HepG2 (cell line): ENCODE measurements around the gene EZH2. TPM values are rescaled to one million over a fixed set of nuclear protein-coding genes. Genes with fewer than 3 reads are reported as not detected.

Experiments used
- ATAC-seq: fragments of 200-7000 bp; cut with Tn5 transposase; 3 replicates; pipeline ENCODE4 v1.9.1; 2020; ENCODE audit warnings: mild to moderate bottlenecking, moderate library complexity
- BruUV-seq: library from RNA; stranded (reverse); fragments of 400-500 nt; replicated peaks from 2 replicates; lab custom pipeline; 2021; lab: Mats Ljungman, UMichigan
- CTCF ChIA-PET: fragments of 300-600 bp; formaldehyde crosslinking; extraction: SDS; loops from one replicate; lab custom pipeline; 2021; ENCODE audit warnings: low total read pairs, inconsistent platforms, low intra/inter-chr PET ratio; lab: Yijun Ruan, JAX
- POLR2A ChIA-PET: fragments of 350-600 bp; sonication (Branson Sonifier 250); formaldehyde crosslinking; loops from one replicate; lab custom pipeline; 2020; ENCODE audit warnings: antibody characterized with exemption, inconsistent platforms; lab: Yijun Ruan, JAX
- DNase-seq: peaks from one replicate; pipeline ENCODE4 v3.0.0-alpha.2; 2015; ENCODE audit warnings: low spot score
- FAIRE-seq: peaks from 3 replicates; lab custom pipeline; 2011; peaks lifted over from hg19 to GRCh38; lab: Jason Lieb, UNC
- H2AFZ ChIP-seq: one replicate; pipeline ENCODE4 v1.6.1; 2011; ENCODE audit warnings: low read length, inconsistent platforms
- H3K27ac ChIP-seq: fragments of 300-600 bp; 3 replicates; pipeline ENCODE4 v1.8.0; 2011; ENCODE audit warnings: mixed run types, mild to moderate bottlenecking, mixed read lengths, low read length, inconsistent platforms; ENCODE audit not compliant: insufficient read depth; ENCODE audit errors: extremely low read length
- H3K27me3 ChIP-seq, 2 experiments: fragments of 200-600 bp in 1 of 2; 2 replicates in 1 of 2; 3 replicates in 1 of 2; pipeline versions ENCODE4 v1.6.0 to v1.8.0; 2011; ENCODE audit warnings: low read length in 2 of 2, mild to moderate bottlenecking in 2 of 2, moderate library complexity in 2 of 2, inconsistent platforms in 1 of 2; ENCODE audit not compliant: insufficient read depth in 2 of 2, control insufficient read depth in 1 of 2
- H3K36me3 ChIP-seq, 2 experiments: fragments of 200-600 bp in 1 of 2; replicated peaks in 1 of 2; 2 replicates in 1 of 2; 3 replicates in 1 of 2; pipeline versions ENCODE4 v1.5.1 to v1.8.0; 2011; ENCODE audit warnings: low read length in 2 of 2, inconsistent platforms in 1 of 2; ENCODE audit not compliant: insufficient read depth in 2 of 2, control insufficient read depth in 1 of 2
- H3K4me1 ChIP-seq: 2 replicates; pipeline ENCODE4 v1.5.1; 2012; ENCODE audit warnings: low read length, inconsistent platforms; ENCODE audit not compliant: insufficient read depth
- H3K4me2 ChIP-seq: 2 replicates; pipeline ENCODE4 v1.6.0; 2011; ENCODE audit warnings: low read depth, low read length, inconsistent platforms
- H3K4me3 ChIP-seq, 3 experiments: fragments of 200-600 bp in 1 of 3; sonication (generic), shearing (Covaris generic) in 1 of 3; replicated peaks in 1 of 3; 2 replicates each; pipeline ENCODE4 v1.5.1; 2011 to 2016; ENCODE audit warnings: low read length in 3 of 3, inconsistent platforms in 2 of 3, low read depth in 2 of 3, mild to moderate bottlenecking in 2 of 3, control low read depth in 1 of 3, mixed read lengths in 1 of 3; ENCODE audit not compliant: insufficient read depth in 1 of 3
- H3K79me2 ChIP-seq: one replicate; pipeline ENCODE4 v1.6.1; 2011; ENCODE audit warnings: low read length, inconsistent platforms; ENCODE audit not compliant: insufficient read depth
- H3K9ac ChIP-seq: 2 replicates; pipeline ENCODE4 v1.6.0; 2011; ENCODE audit warnings: mild to moderate bottlenecking, low read depth, low read length, inconsistent platforms; ENCODE audit not compliant: insufficient read depth
- H3K9me3 ChIP-seq: 2 replicates; pipeline ENCODE4 v1.5.1; 2012; ENCODE audit warnings: mild to moderate bottlenecking, low read length
- H4K20me1 ChIP-seq: 2 replicates; pipeline ENCODE4 v1.6.0; 2011; ENCODE audit warnings: inconsistent platforms, mild to moderate bottlenecking, low read length, moderate library complexity; ENCODE audit not compliant: insufficient read depth
- HOXD1 ChIP-seq: sonication (generic); formaldehyde crosslinking; IDR thresholded peaks from 2 replicates; pipeline ENCODE4 v1.5.0; 2020; ENCODE audit warnings: missing genetic modification reagents
- IRF2 ChIP-seq: IDR thresholded peaks from 2 replicates; pipeline ENCODE4 v1.6.1; 2018; ENCODE audit warnings: missing genetic modification reagents, missing compliant biosample characterization
- KDM3A ChIP-seq: IDR thresholded peaks from 2 replicates; pipeline ENCODE4 v1.6.1; 2018; ENCODE audit warnings: low read depth, missing compliant biosample characterization
- POLR2AphosphoS2 ChIP-seq: IDR thresholded peaks from 2 replicates; pipeline ENCODE4 v1.6.1; 2011; ENCODE audit warnings: low read depth, low read length, improper control_type of control experiment
- POLR2AphosphoS5 ChIP-seq: IDR thresholded peaks from 2 replicates; pipeline ENCODE4 v1.6.1; 2012; ENCODE audit warnings: low read depth, low read length
- RARA ChIP-seq: IDR thresholded peaks from 2 replicates; pipeline ENCODE4 v1.6.1; 2016; ENCODE audit warnings: missing genetic modification reagents, missing compliant biosample characterization
- RBFOX2 ChIP-seq: fragments of 200-400 bp; formaldehyde crosslinking; IDR thresholded peaks from 2 replicates; pipeline ENCODE4 v1.6.1; 2017; ENCODE audit warnings: low read depth, mild to moderate bottlenecking, low read length
- RBM22 ChIP-seq: fragments of 200-400 bp; formaldehyde crosslinking; optimal IDR thresholded peaks from 2 replicates; pipeline ENCODE3; 2017; ENCODE audit warnings: mild to moderate bottlenecking, low read length, moderate library complexity
- ZKSCAN8 ChIP-seq: IDR thresholded peaks from 2 replicates; pipeline ENCODE4 v1.6.1; 2016; ENCODE audit warnings: borderline replicate concordance, missing genetic modification reagents, missing compliant biosample characterization
- ZNF317 ChIP-seq: sonication (generic); formaldehyde crosslinking; IDR thresholded peaks from 2 replicates; pipeline ENCODE4 v1.5.0; 2020; ENCODE audit warnings: mild to moderate bottlenecking, missing genetic modification reagents
- ZNF431 ChIP-seq: sonication (generic); formaldehyde crosslinking; IDR thresholded peaks from 2 replicates; pipeline ENCODE4 v1.9.0; 2022; ENCODE audit warnings: missing genetic modification reagents, low read depth, mild to moderate bottlenecking, borderline replicate concordance
- ZNF572 ChIP-seq: sonication (generic); formaldehyde crosslinking; IDR thresholded peaks from 2 replicates; pipeline ENCODE4 v1.5.1; 2020; ENCODE audit warnings: mild to moderate bottlenecking, missing genetic modification reagents
- ZNF616 ChIP-seq: sonication (generic); formaldehyde crosslinking; IDR thresholded peaks from 2 replicates; pipeline ENCODE4 v1.5.0; 2020; ENCODE audit warnings: low read depth, mild to moderate bottlenecking, missing genetic modification reagents
- WGBS: methylation state at CpG from one replicate; pipeline ENCODE4 v1.1.6; 2017; ENCODE audit warnings: low lambda C conversion rate; 5-methylcytosine and 5-hydroxymethylcytosine counted together
- in situ Hi-C: cut with HindIII; loops from 2 replicates; pipeline ENCODE4 v1.10.0; 2017; ENCODE audit warnings: low pct_unique_long_range_greater_than_20kb; ENCODE audit not compliant: extremely low pct_ligation_motif_present
- intact Hi-C: fragments of 100-400 bp; cut with micrococcal nuclease; formaldehyde crosslinking; loops from one replicate; pipeline ENCODE4 v1.10.0; 2022; ENCODE audit not compliant: unreplicated experiment
- polyA plus RNA-seq, 8 experiments: library from polyadenylated mRNA; depleted of rRNA in 3 of 8; stranded (reverse) in 7 of 8; unstranded in 1 of 8; fragments of >200 nt; fragmentation: Illumina TruSeq in 4 of 8; extraction: Trizol in 4 of 8; gene quantifications; 2 replicates each; pipeline versions ENCODE4 v1.2.1 to v1.2.3, GENCODE V29; 2011 to 2016; ENCODE audit warnings: low read depth in 4 of 8, missing spikeins in 1 of 8, mixed read lengths in 1 of 8; ENCODE audit not compliant: insufficient read depth in 1 of 8
- total RNA-seq, 5 experiments: library from RNA; depleted of rRNA; stranded (reverse); fragments of >200 nt; fragmentation: Illumina TruSeq; extraction: Trizol; gene quantifications; 2 replicates each; pipeline ENCODE4 v1.2.3, GENCODE V29; 2016; ENCODE audit warnings: low read depth in 1 of 5
- TF ChIP-seq, protein P1 (sequence below): sonication (generic); formaldehyde crosslinking; conservative IDR thresholded peaks from 2 replicates; pipeline ENCODE4 v1.4.0; 2020; ENCODE audit warnings: missing genetic modification reagents

EZH2 gene
- total and polyA plus RNA-seq, 2 of the 13 experiments (the other 11 are each of a cell fraction or from before 2014, with no cell fraction given) = 26.0 to 34.3 TPM

DNA sequence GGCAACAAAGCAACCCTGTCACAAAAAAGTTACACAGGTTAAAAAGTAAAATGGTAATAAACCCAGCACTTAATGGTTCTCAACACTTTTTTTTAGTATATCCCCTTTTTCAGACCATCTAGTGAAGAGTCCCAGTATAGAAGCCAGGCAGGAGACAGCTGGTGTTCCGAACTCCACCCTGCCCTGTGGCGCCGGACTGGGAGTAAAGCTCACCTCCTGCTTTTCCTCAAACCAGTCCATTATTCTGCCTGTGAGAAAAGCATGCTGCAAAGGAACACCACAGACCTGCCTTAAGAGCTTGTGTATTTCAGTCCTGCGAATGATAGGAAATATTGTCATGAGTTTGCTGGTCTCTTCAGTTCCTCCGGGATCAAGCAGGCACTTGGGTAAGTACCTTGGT, 81.0 kb downstream of the EZH2 start:
- Histone ChIP-seq H3K36me3 (peaks cover 15 to 39% of the 10 kb centered on the region in 2 experiments), H3K4me1 (no peaks in the 10 kb centered on the region), H3K9me3 (no peaks in the 10 kb centered on the region), H3K79me2 (no peaks in the 10 kb centered on the region), H3K4me3 (no peak overlapping the region), H3K4me2 (no peak overlapping the region), H3K27ac (no peak overlapping the region), H3K27me3 (no peaks in the 10 kb centered on the region), H2AFZ (no peak overlapping the region), H4K20me1 (no peaks in the 10 kb centered on the region), H3K9ac (no peak overlapping the region)
- POLR2A ChIA-PET = no interaction called here
- no peak for TF ChIP-seq ZNF317
- TF ChIP-seq, protein P1, sequence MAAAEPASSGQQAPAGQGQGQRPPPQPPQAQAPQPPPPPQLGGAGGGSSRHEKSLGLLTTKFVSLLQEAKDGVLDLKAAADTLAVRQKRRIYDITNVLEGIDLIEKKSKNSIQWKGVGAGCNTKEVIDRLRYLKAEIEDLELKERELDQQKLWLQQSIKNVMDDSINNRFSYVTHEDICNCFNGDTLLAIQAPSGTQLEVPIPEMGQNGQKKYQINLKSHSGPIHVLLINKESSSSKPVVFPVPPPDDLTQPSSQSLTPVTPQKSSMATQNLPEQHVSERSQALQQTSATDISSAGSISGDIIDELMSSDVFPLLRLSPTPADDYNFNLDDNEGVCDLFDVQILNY (CRISPR knock-in tag) = no peak
- no peak for TF ChIP-seq ZKSCAN8 (CRISPR knock-in tag)
- no peak for TF ChIP-seq KDM3A
- TF ChIP-seq RARA (CRISPR knock-in tag) = no peak
- 0 out of 2 replicates have a peak, but pooled peaks have one; percentile 29 for TF ChIP-seq POLR2AphosphoS5
- no peak for DNase-seq
- intact Hi-C loops (no loop called here), in situ Hi-C loops (no loop called here)
- CTCF ChIA-PET = no interaction called here
- no peak for FAIRE-seq
- no TSS peak for BruUV-seq
- WGBS = 100% methylated on average over 5 of the region's 5 CpGs
- ATAC-seq = peak; percentile 14

DNA sequence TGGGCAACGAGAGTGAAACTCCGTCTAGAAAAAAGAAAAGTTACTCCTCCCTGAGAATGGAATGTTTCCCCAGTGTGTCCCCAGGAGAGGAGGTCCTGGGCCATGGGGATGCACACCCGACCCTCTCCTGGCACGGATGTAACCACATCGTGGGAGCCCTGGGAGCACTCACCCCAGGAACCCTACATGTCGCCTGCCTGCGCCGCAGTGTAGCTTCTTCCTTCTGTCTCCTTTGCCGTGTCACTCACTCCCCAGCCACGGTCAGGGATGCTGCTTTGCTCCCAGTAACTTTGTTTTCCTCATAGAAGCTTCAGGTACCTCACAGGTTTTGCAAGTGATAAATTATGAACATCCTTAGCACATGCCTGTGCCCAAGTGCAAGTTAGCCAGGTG, 82.0 kb downstream of the EZH2 start:
- TF ChIP-seq HOXD1 (no peak), RBM22 (peak; percentile 70), IRF2 (CRISPR knock-in tag) (no peak), POLR2AphosphoS2 (0 out of 2 replicates have a peak, but pooled peaks have one; percentile 36), ZNF431 (CRISPR knock-in tag) (no peak), ZNF616 (CRISPR knock-in tag) (no peak), RBFOX2 (no peak), ZNF572 (CRISPR knock-in tag) (no peak)
- intact Hi-C loops = no loop called here
- CTCF ChIA-PET = no interaction called here

More for the DNA sequence above, 82.0 kb downstream of the EZH2 start:
- H3K9ac ChIP-seq = no peak overlapping the region
- no peaks in the 10 kb centered on the region for H3K27me3 ChIP-seq
- DNase-seq (no peak), FAIRE-seq (no peak), ATAC-seq (peak; percentile 13)
- no peaks in the 10 kb centered on the region for H3K79me2 ChIP-seq
- no peak overlapping the region for H3K4me3 ChIP-seq
- H3K27ac ChIP-seq = no peak overlapping the region
- no peaks in the 10 kb centered on the region for H3K4me1 ChIP-seq
- 94% methylated on average over 10 of the region's 10 CpGs for WGBS
- no peak overlapping the region for H3K4me2 ChIP-seq
- in situ Hi-C loops = no loop called here
- POLR2A ChIA-PET = no interaction called here
- no peaks in the 10 kb centered on the region for H4K20me1 ChIP-seq
- BruUV-seq = no TSS peak
- no peaks in the 10 kb centered on the region for H3K9me3 ChIP-seq
- H3K36me3 ChIP-seq = peaks cover 15 to 43% of the 10 kb centered on the region in 2 experiments
- no peak overlapping the region for H2AFZ ChIP-seq
